Naive thymus-derived CD8-positive, alpha-beta T cell (primary cell): Measurements from ENCODE around the gene CYB5A. TPM values are rescaled to one million over a fixed set of nuclear protein-coding genes. Genes with fewer than 3 reads are reported as not detected.
"Not testable (repeated sequence)": the region's sequence is repeated elsewhere in the genome, so short reads cannot be mapped to it uniquely, and the experiment has no call there.

Source experiments
- ATAC-seq, 2 donors: fragments of 150-1000 bp; cut with Tn5 transposase in 1 of 2; sonication (Bioruptor Pico), chemical (Tn5 transposase) in 1 of 2; 1 replicate in 1 of 2; 2 replicates in 1 of 2; pipeline ENCODE4 v1.10.0; 2021; ENCODE audit warnings: mild to moderate bottlenecking in 2 of 2, moderate library complexity in 2 of 2
- POLR2A ChIA-PET: fragments of 350-600 bp; sonication (Branson Sonifier 250); formaldehyde crosslinking; loops from one replicate; lab custom pipeline; 2021; ENCODE audit warnings: antibody characterized with exemption; lab: Charles Lee
- DNase-seq, 10 donors: peaks; one replicate each; pipeline versions ENCODE4 v3.0.0 to v3.0.0-alpha.2; 2020 to 2022
- H3K27ac Mint-ChIP-seq, 10 donors: one replicate each; pipeline ENCODE4 v1.8.0; 2020 to 2022; ENCODE audit warnings: mild to moderate bottlenecking in 10 of 10, mixed read lengths in 10 of 10, moderate library complexity in 4 of 10, inconsistent platforms in 1 of 10
- H3K27me3 Mint-ChIP-seq, 5 donors: one replicate each; pipeline ENCODE4 v1.8.0; 2021 to 2022; ENCODE audit warnings: mixed read lengths in 5 of 5
- H3K36me3 Mint-ChIP-seq, 3 donors: one replicate each; pipeline ENCODE4 v1.8.0; 2020 to 2022; ENCODE audit warnings: mixed read lengths in 3 of 3, mild to moderate bottlenecking in 2 of 3, inconsistent platforms in 1 of 3
- H3K4me1 Mint-ChIP-seq, 4 donors: one replicate each; pipeline ENCODE4 v1.8.0; 2021 to 2022; ENCODE audit warnings: mixed read lengths in 4 of 4
- H3K4me3 Mint-ChIP-seq, 10 donors: one replicate each; pipeline ENCODE4 v1.8.0; 2020 to 2022; ENCODE audit warnings: mild to moderate bottlenecking in 10 of 10, mixed read lengths in 10 of 10, moderate library complexity in 6 of 10, inconsistent platforms in 1 of 10
- H3K9me3 Mint-ChIP-seq, 9 donors: one replicate each; pipeline ENCODE4 v1.8.0; 2020 to 2022; ENCODE audit warnings: mixed read lengths in 9 of 9, mild to moderate bottlenecking in 3 of 9, inconsistent platforms in 1 of 9, moderate library complexity in 1 of 9
- polyA plus RNA-seq, 3 donors: library from polyadenylated mRNA; unstranded; fragments of 300-500 nt; fragmentation: Illumina TruSeq; gene quantifications; one replicate each; pipeline ENCODE4 v1.2.3, GENCODE V29; 2021
- total RNA-seq, 8 experiments: library from RNA in 2 of 8; stranded (reverse) in 2 of 8; gene quantifications; one replicate each; pipeline ENCODE4 v1.2.3 and lab custom pipeline; 2021 to 2026

Gene CYB5A
- total and polyA plus RNA-seq, 5 experiments from 2014 or later, result 42.3 to 101 (median 80.3) TPM

DNA sequence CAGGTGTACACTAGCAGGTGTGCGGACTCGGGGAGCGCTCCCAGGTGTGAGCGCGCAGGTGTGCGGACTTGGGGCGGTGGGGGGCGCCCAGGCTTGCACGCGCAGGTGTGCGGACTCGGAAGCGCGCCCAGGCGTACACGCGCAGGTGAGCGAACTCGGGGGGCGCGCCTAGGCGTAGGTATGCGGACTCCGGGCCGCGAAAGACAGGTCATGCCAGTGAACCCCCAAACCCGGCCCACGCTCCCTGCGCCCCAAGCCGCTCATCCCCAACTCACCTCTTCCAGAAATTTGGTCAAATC, 342 bp downstream of the CYB5A start:
- ATAC-seq (peak in 1 of 2 donors; percentile 0), DNase-seq (peak in 2 of 10 donors; percentile 4 to 20)
- Mint-ChIP-seq H3K36me3 (peaks cover 0 to 4% (median 2%) of the 10 kb centered on the region in 3 donors), H3K4me1 (peaks cover 9 to 47% (median 31%) of the 10 kb centered on the region in 4 donors), H3K4me3 (peak overlapping the region in 5 of 10 donors; percentile 94 to 99 (median 99)), H3K27me3 (no peaks in the 10 kb centered on the region), H3K9me3 (peaks cover 0 to 3% (median 0%) of the 10 kb centered on the region in 9 donors), H3K27ac (peak overlapping the region; percentile 79 to 97 (median 96))
- POLR2A ChIA-PET, result interaction anchor here (0.6 to 1.0 kb wide), 4 partner anchors 9 to 336 kb away, joined by 3 read pairs; partner anchors contain the start of gene TIMM21

DNA sequence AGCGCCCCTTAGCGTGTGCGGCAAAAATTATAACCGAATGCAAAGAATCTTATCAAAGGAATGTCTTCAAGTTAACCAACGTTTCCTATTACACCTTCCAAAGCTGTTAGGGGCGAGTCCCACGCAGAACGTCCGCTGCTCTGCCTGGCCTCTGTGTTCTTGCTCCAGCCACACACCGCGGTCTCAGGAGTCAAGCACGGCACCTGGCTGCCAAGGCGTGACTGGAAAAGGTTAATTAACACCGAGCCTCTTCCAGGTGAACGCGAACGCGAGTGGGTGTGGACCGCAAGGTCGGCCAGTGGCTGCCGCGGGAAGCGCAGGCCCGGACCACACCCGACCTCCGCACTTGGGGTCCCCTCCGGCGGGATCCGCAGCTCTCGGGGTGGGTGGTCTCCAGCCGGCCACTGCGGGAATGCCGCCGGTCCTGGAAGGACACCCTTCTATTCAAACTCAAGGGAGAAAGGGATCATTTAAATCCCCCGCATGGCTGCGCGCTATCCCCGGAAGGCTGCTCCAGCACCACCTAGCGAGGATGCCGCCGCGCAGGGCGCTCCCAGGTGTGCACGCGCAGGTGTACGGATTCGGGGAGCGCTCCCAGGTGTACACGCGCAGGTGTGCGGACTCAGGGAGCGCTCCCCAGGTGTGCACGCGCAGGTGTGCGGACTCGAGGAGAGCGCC, 830 bp downstream of the CYB5A start:
- peak overlapping the region in 1 of 10 donors; percentile 18 for H3K27ac Mint-ChIP-seq
- ATAC-seq, result no peak
- POLR2A ChIA-PET, result interaction anchor here (0.6 to 1.0 kb wide), 4 partner anchors 9 to 337 kb away, joined by 3 read pairs; partner anchors contain the start of gene TIMM21
- peaks cover 0 to 4% (median 2%) of the 10 kb centered on the region in 3 donors for H3K36me3 Mint-ChIP-seq
- H3K27me3 Mint-ChIP-seq, result no peaks in the 10 kb centered on the region
- H3K9me3 Mint-ChIP-seq, result peaks cover 0 to 3% (median 0%) of the 10 kb centered on the region in 9 donors
- peak overlapping the region in 5 of 10 donors; percentile 94 to 99 (median 99) for H3K4me3 Mint-ChIP-seq
- peak in 7 of 10 donors; percentile 8 to 28 (median 19) for DNase-seq
- H3K4me1 Mint-ChIP-seq, result peaks cover 10 to 48% (median 32%) of the 10 kb centered on the region in 4 donors

DNA sequence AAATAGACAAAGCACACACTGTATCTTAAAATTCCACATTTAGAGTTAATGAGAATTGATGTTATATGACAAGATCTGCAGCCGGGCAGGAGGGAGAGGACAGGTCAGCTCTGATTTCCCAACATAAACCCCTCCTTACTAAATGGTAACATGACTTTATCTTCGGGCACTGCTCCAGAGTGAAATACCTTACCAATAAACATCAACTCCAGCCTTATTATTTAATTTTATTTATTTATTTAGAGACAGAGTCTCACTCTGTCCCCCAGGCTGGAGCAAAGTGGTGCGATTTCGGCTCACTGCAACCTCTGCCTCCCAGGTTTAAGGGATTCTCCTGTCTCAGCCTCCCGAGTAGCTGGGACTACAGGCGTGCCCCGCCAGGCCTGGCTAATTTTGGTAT, 1.7 kb downstream of the CYB5A start:
- ATAC-seq, result no peak
- Mint-ChIP-seq H3K4me3 (peak overlapping the region in 5 of 10 donors; percentile 28 to 99 (median 96)), H3K27me3 (no peaks in the 10 kb centered on the region), H3K4me1 (peaks cover 12 to 48% (median 32%) of the 10 kb centered on the region in 4 donors), H3K27ac (peak overlapping the region in 1 of 10 donors; percentile 18), H3K9me3 (peaks cover 0 to 3% (median 0%) of the 10 kb centered on the region in 9 donors), H3K36me3 (peaks cover 0 to 4% (median 2%) of the 10 kb centered on the region in 3 donors)
- POLR2A ChIA-PET, result no interaction called here
- DNase-seq, result no peak

GRCh38 chr18:74289137-74289536, 2.6 kb downstream of the CYB5A start:
- Mint-ChIP-seq H3K27me3 (no peaks in the 10 kb centered on the region), H3K27ac (no peak overlapping the region), H3K4me3 (no peak overlapping the region), H3K4me1 (peaks cover 12 to 48% (median 39%) of the 10 kb centered on the region in 4 donors), H3K9me3 (peaks cover 0 to 3% (median 0%) of the 10 kb centered on the region in 9 donors), H3K36me3 (peaks cover 0 to 4% (median 2%) of the 10 kb centered on the region in 3 donors)
- DNase-seq (no peak), ATAC-seq (no peak)
- POLR2A ChIA-PET, result interaction anchor here (0.7 kb wide), 1 partner anchor 37 kb away, joined by 3 read pairs; no protein-coding TSS in a partner anchor

DNA sequence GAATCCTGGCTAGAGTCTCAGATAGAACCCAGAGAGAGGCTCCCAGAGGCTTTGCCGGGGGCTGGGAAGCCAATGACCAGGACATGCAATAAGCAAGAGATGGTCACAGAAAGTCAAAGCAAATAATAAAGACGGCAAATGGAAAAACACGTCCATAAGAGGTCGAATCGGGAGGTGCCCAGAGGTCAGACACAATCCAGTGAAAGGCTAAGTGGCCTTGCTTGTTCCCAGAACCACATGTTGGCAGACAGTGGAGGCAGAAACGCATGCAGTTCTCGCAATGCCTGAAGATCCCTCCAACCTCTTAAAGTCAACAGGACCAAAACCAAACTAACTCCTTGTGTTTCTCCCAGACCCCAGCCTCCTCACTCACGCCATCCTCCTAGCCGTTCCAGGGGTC, 3.0 kb downstream of the CYB5A start:
- POLR2A ChIA-PET, result no interaction called here
- Mint-ChIP-seq H3K27me3 (no peaks in the 10 kb centered on the region), H3K9me3 (peaks cover 0 to 3% (median 0%) of the 10 kb centered on the region in 9 donors), H3K27ac (no peak overlapping the region), H3K4me1 (peaks cover 12 to 48% (median 41%) of the 10 kb centered on the region in 4 donors), H3K4me3 (peak overlapping the region in 1 of 10 donors; percentile 3), H3K36me3 (peaks cover 0 to 4% (median 2%) of the 10 kb centered on the region in 3 donors)
- DNase-seq (no peak), ATAC-seq (no peak)

- no peak for ATAC-seq
- H3K27ac Mint-ChIP-seq, result peak overlapping the region in 1 of 10 donors; percentile 77
- H3K27me3 Mint-ChIP-seq, result no peaks in the 10 kb centered on the region
- no peak overlapping the region for H3K4me3 Mint-ChIP-seq
- H3K36me3 Mint-ChIP-seq, result peaks cover 0 to 4% (median 2%) of the 10 kb centered on the region in 3 donors
- POLR2A ChIA-PET, result interaction anchor here (0.6 kb wide), 1 partner anchor 133 kb away, joined by 7 read pairs; no protein-coding TSS in a partner anchor
- DNase-seq, result no peak
- peaks cover 13 to 55% (median 46%) of the 10 kb centered on the region in 4 donors for H3K4me1 Mint-ChIP-seq
- H3K9me3 Mint-ChIP-seq, result peaks cover 0 to 3% (median 0%) of the 10 kb centered on the region in 9 donors
These were observed 3.7 kb downstream of the CYB5A start for GRCh38 chr18:74288041-74288440.

DNA sequence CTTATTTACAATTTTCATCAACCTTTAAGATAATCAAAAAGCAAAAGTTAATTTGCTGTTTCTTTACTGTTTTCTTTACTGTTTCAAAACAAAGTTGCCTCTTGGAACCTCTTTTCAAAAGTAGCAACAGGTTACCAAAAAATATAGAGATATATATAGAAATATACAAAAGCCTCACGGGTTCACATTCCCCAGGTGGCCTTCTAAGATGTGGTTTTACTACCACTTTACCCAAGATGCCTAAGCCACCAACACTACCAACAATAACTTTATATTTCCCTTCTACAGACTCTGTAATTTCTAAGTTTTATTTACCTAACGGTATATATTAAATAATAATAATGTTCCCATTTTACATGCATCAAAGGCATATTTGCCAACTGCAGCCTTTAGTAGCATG, 4.9 kb downstream of the CYB5A start:
- Mint-ChIP-seq H3K9me3 (no peaks in the 10 kb centered on the region), H3K27me3 (no peaks in the 10 kb centered on the region), H3K4me1 (peaks cover 23 to 59% (median 51%) of the 10 kb centered on the region in 4 donors), H3K4me3 (no peak overlapping the region), H3K36me3 (peaks cover 0 to 4% (median 0%) of the 10 kb centered on the region in 3 donors), H3K27ac (peak overlapping the region in 2 of 10 donors; percentile 13 to 46)
- POLR2A ChIA-PET, result no interaction called here
- no peak for ATAC-seq
- no peak for DNase-seq

DNA sequence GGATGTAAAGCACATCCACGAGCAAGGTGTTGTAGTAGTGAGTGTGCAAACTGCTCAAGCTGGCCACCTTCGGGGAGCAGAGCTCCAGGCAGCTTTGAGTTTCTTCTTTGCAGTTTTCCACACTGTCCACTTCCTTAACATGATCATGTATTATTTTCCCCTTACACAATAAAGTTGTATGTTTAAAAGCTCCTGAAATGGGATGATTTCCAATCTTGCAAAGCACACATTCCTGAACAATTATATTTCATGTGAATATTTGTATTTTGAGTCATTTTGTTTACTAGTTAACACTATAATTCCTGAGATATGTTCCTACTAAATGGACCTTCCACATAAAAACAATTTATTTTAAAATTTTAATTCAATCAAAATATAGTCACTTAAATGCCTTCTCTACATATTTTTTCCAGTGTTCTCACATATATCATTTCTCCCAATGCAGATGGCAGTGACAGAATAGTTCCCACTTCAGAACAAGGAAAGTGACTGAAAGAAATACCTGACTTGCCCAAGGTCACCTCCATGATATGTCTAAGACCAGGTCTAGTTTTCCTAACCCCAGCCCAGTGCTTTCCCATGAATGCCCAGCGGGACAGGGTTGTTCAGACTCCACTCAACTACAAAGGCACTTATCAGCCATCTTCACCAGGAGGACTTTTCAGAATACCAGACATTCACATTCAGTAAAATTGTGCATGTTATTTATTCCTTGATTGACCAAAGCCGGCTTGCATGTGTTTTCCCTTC, 5.5 kb downstream of the CYB5A start:
- DNase-seq (no peak), ATAC-seq (no peak)
- POLR2A ChIA-PET, result no interaction called here
- H3K4me1 Mint-ChIP-seq, result peaks cover 24 to 61% (median 53%) of the 10 kb centered on the region in 4 donors
- H3K36me3 Mint-ChIP-seq, result no peaks in the 10 kb centered on the region
- peak overlapping the region in 2 of 10 donors; percentile 13 to 46 for H3K27ac Mint-ChIP-seq
- H3K27me3 Mint-ChIP-seq, result no peaks in the 10 kb centered on the region
- no peak overlapping the region for H3K4me3 Mint-ChIP-seq
- H3K9me3 Mint-ChIP-seq, result no peaks in the 10 kb centered on the region

DNA sequence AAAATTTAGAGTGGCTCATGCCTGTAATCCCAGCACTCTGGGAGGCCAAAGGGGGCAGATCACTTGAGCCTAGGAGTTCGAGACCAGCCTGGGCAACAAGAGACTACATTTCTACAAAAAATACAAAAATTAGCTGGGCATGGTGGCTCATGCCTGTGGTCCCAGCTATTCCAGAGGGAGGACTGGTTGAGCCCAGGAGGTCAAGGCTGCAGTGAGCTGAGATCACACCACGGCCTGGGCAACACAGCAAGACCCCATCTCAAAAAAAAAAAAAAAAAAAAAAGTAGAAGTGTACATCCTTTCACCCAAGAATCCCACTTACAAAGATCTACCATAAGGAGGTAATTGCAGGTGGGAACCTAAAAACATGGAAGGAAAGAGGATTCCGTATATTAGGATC, 6.2 kb downstream of the CYB5A start:
- peaks cover 30 to 62% (median 57%) of the 10 kb centered on the region in 4 donors for H3K4me1 Mint-ChIP-seq
- H3K27ac Mint-ChIP-seq, H3K27me3 Mint-ChIP-seq, H3K4me3 Mint-ChIP-seq, ATAC-seq, H3K9me3 Mint-ChIP-seq, DNase-seq, H3K36me3 Mint-ChIP-seq, POLR2A ChIA-PET: not testable (repeated sequence)

GRCh38 chr18:74284980-74285355, 6.8 kb downstream of the CYB5A start:
- H3K9me3 Mint-ChIP-seq, result no peaks in the 10 kb centered on the region
- POLR2A ChIA-PET, result no interaction called here
- peaks cover 0 to 4% (median 0%) of the 10 kb centered on the region in 3 donors for H3K36me3 Mint-ChIP-seq
- ATAC-seq, result no peak
- no peak overlapping the region for H3K4me3 Mint-ChIP-seq
- no peak for DNase-seq
- H3K27ac Mint-ChIP-seq, result peak overlapping the region in 1 of 10 donors; percentile 13
- no peaks in the 10 kb centered on the region for H3K27me3 Mint-ChIP-seq
- H3K4me1 Mint-ChIP-seq, result peaks cover 30 to 57% (median 55%) of the 10 kb centered on the region in 4 donors

GRCh38 chr18:74284191-74284979, 7.4 kb downstream of the CYB5A start:
- Mint-ChIP-seq H3K9me3 (no peaks in the 10 kb centered on the region), H3K4me1 (peaks cover 30 to 57% (median 53%) of the 10 kb centered on the region in 4 donors), H3K27me3 (no peaks in the 10 kb centered on the region), H3K4me3 (no peak overlapping the region), H3K27ac (peak overlapping the region in 2 of 10 donors; percentile 13 to 29), H3K36me3 (peaks cover 0 to 4% (median 0%) of the 10 kb centered on the region in 3 donors)
- POLR2A ChIA-PET, result no interaction called here
- ATAC-seq (no peak), DNase-seq (no peak)

DNA sequence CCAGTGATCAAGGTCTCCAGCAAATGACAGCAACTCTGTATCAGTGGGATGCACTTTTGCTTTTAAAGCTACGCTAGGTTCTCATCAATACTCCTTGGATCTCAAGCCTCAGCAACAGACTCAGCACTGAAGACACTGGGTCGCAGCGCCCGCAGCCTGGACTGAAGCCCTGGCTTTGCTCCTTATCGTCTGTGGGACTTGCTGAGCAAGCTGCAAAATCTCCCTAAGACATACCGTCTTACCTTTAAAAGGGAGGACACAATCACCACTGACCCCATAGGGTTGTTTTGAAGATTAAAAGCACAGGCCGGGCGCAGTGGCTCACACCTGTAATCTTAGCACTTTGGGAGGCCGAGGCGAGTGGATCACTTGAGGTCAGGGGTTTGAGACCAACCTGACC, 8.1 kb downstream of the CYB5A start:
- H3K4me3 Mint-ChIP-seq, result no peak overlapping the region
- peaks cover 0 to 4% (median 0%) of the 10 kb centered on the region in 3 donors for H3K36me3 Mint-ChIP-seq
- no peak for ATAC-seq
- no peaks in the 10 kb centered on the region for H3K9me3 Mint-ChIP-seq
- no peak for DNase-seq
- peaks cover 30 to 54% (median 49%) of the 10 kb centered on the region in 4 donors for H3K4me1 Mint-ChIP-seq
- H3K27me3 Mint-ChIP-seq, result no peaks in the 10 kb centered on the region
- POLR2A ChIA-PET, result no interaction called here
- peak overlapping the region in 3 of 10 donors; percentile 4 to 62 (median 14) for H3K27ac Mint-ChIP-seq
